Left ventricle myocardium superior (tissue), 1 donor: ENCODE measurements around the gene CCNY. TPM values are rescaled to one million over a fixed set of nuclear protein-coding genes. Genes with fewer than 3 reads are reported as not detected.

ENCODE experiments used
- ATAC-seq: fragments of 200-7000 bp; cut with Tn5 transposase; one replicate; pipeline ENCODE4 v1.9.1; 2020; ENCODE audit warnings: mild to moderate bottlenecking, moderate library complexity
- DNase-seq: peaks from one replicate; pipeline ENCODE4 v3.0.0-alpha.2; 2020
- intact Hi-C: fragments of 100-400 bp; cut with micrococcal nuclease; formaldehyde crosslinking; loops from one replicate; pipeline ENCODE4 v1.11.0; 2022
- total RNA-seq: library from RNA; stranded (reverse); fragmentation: NEBNext Ultra II Directional; extraction: Animal tissue kit (Norgen Biotek cat#: 25700); gene quantifications from one replicate; pipeline ENCODE4 v1.2.1, GENCODE V29; 2021
- donor health status: DM: no; HTN: yes; CAD: no; lungs with severe emphysema.

Gene CCNY
- total RNA-seq, 1 donor from 2014 or later: 94.4 TPM

DNA sequence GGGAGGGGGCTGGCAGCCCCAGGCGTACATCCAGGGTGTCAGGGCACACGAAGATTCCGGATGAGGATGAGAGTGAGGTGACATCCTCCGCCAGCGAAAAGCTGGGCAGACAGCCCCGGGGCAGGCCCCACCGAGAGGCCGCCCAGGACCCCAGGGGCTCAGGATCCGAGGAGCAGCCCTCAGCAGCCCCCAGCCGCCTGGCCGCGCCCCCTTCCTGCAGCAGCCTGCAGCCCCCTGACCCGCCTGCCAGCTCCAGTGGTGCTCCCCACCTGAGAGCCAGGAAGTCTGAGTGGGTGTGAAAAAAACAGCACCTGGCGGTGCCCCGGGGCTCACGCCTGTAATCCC lies 272.0 kb downstream of the CCNY start:
- intact Hi-C loops: no loop called here
- no peak for ATAC-seq

DNA sequence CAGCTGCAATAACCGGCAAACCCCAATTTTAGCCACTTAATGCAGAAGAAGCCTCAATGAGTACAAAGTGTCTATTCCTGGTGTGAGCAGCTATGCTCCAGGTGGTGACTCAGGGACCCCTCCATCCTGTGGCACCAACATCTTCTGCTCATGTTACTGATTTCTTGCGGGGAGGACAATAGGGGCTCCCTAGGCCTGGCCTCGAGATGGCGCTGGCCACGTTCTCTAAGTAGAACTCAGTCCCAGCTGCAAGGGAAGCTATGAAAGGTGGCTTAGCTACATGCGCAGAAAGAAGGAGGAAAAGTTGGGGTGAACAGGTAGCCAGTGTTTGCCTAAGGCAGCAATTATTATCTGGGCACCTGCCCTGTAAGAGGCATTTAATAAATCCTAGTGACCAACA lies 275.4 kb downstream of the CCNY start:
- DNase-seq: no peak
- intact Hi-C loops: no loop called here
- ATAC-seq: no peak

More for the DNA sequence above, 272.0 kb downstream of the CCNY start:
- DNase-seq: no peak

DNA sequence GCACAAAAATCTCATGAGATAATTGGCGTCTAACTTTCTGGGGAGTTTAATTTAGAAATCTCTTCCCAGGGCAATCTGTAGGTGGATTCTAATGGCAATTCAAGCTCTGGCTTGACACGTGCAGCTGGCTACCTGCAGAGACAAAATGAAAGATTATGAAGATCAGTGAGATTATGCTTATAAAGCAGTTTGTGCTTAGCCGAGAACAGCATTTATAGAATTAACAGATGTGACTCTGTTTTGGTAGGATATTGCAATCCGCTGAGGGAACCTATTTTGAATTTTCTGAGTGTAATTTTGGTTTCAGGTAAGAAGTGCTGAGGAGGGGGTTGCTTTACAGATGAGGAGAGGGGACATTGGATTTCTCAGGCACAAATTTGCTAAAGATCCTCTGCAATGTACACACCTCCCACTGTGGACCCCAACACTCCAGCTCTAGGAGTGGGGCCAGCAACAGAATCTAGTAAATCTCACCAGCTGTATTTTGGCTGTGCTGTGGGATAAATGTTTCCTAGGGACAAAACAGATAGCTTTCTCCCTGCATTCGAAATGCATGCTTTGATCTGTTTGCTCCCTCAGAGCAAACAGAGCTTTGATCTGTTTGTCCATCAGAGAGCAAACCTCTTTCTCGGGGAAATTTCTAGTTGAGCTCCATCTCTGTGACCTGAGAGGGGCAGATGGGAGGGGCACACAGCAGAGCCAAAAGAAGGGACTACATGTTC lies 276.2 kb downstream of the CCNY start:
- intact Hi-C loops: no loop called here
- ATAC-seq (no peak), DNase-seq (no peak)

DNA sequence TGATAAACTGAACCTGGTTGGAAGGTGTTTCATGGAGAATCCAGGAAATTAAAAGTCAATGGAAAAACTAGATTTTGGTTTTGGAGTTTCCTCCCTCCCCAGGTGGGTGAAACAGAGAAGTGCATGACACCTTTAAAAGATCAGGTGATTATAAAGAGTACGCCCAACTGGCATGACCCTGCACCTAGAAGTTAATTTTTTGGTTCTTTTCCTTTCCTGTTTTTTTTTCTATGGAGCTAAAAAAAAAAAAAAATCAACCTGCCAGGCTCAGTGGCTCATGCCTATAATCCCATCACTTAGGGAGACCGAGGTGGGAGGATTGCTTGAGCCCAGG lies 276.8 kb downstream of the CCNY start:
- ATAC-seq: no peak
- DNase-seq: no peak
- intact Hi-C loops: no loop called here

DNA sequence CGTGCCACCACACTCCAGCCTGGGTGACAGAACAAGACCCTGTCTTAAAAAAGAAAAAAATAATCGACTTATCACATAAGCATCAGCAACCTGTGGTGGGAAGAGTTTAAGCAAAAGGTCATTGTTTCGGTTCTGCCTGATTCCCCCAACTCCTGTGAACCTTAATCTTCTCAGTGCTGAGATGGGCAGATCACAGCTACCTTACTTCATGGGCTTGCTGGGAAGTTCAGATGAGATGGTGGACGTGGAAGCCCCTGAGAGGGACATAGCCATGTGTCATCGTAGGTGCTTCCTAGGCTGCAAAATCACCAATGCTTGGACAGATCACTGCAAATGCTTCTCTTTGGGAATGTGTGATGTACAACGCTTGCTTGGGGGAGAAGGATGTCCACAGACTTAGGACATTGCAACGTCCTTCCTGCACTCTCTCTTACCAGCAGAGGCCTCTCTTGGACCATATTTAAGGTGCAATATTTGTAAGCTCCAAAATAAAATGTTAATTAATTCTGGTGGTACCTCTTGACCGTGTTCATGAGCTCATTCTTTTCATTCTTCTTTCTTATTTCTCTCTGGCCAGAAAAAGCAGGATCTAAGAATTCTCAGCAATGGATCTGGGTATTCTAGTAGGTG lies 277.4 kb downstream of the CCNY start:
- intact Hi-C loops: no loop called here
- peak; percentile 32 for ATAC-seq
- no peak for DNase-seq

DNA sequence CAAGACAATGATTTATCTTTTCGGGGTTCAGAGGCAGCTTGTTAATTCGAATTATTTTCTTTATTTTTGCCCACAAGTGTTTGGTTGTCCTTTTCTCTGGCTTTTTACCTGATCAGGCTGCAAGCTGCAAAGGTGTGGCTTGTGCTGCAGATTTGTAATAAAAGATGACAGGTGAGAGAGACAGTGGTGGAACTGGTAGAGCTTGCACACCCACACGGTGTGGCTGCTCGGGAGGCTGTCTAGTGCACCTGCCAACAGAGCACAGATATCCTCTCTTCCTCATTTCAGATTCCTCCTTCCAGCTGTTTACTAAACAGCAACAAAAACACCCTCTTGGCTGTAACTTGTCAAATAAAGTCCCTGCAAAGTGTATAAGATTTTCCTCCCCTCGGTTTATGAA lies 278.0 kb downstream of the CCNY start:
- intact Hi-C loops: no loop called here
- no peak for DNase-seq
- ATAC-seq: no peak

Other genes with a start within 250 kb of the CCNY start
- 40.6 TPM for gene CUL2, start 246.2 kb upstream of the CCNY start, total RNA-seq
- gene CREM, start 209.7 kb upstream of the CCNY start, total RNA-seq: 50.3 TPM